HG03520 (cell line): ENCODE results near the gene LYRM1.
A peak's percentile ranks its signal among the peaks of the same experiment; 100 is the strongest.
"Not testable (repeated sequence)": the region's sequence is repeated elsewhere in the genome, so short reads cannot be mapped to it uniquely, and the experiment has no call there.

ENCODE experiments used
- ATAC-seq: cut with Tn5 transposase; IDR thresholded peaks from one replicate; pipeline ENCODE4 v1.9.1; 2021; ENCODE audit warnings: mild to moderate bottlenecking, moderate library complexity; ENCODE audit not compliant: unreplicated experiment

Gene LYRM1, protein sequence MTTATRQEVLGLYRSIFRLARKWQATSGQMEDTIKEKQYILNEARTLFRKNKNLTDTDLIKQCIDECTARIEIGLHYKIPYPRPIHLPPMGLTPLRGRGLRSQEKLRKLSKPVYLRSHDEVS

GRCh38 chr16:20900299-20901067 is at the start of gene LYRM1, which contains the start of gene DCUN1D3:
LYRM1 (plus strand) TSS chr16:20900771; CDS start chr16:20915556, 14,785 bp downstream.
DCUN1D3 (minus strand) TSS chr16:20900358; CDS start chr16:20862538, 37,820 bp downstream.
- ATAC-seq, result peak; percentile 59

DNA sequence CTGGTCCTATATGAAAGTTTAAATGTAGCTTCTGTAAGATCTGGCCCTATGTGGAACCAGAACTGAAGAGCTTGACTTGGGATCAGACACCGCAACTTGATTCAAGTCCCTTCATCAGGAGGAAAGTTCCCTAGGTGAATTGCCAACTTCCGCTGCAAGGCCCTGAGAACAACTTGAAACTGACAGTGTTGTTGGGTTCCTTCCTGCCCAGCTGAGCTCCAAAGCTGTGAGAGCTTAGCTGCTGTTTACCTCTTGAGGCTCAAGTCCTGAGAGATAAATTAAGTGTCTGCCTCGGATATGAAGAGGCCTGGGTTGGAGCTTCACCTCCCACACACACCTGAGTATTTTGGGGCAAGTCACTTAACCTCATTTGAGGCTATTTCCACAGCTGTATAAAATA is 49.6 kb upstream of the LYRM1 start:
- no peak for ATAC-seq

GRCh38 chr16:20851601-20852000 is 49.0 kb upstream of the LYRM1 start:
- no peak for ATAC-seq

- ATAC-seq, result no peak
Observed at GRCh38 chr16:20853143-20853542, 47.4 kb upstream of the LYRM1 start.

DNA sequence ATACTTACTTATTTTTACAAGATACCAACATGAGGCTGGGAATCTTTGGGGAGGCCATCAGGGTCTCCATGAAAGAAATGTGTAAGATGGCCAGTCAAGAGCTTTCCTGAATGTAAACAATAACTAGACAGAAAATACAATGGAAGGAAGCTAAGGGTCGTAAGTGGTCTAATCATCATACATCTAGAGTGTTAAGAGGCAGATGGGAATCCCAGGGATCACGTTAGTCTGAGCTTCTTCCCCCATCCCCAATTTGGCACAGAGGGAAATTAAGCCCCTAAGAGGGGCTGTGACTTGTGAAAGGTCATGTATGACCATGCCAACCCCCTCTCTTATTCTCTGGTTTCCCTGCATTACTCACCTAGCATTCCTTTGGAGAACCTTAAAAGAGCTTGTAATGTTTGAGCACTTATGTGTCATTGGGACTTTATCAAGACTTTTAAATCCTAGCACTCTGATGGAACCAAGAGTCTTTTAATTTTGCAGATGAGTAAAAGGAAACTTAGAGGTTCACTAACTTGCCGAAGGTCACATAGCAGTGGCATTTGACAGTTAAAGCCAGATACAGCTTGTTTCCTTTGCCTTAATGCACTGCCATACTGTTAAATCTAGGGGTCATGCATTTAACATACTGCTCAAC is 46.5 kb upstream of the LYRM1 start:
- ATAC-seq, result no peak

DNA sequence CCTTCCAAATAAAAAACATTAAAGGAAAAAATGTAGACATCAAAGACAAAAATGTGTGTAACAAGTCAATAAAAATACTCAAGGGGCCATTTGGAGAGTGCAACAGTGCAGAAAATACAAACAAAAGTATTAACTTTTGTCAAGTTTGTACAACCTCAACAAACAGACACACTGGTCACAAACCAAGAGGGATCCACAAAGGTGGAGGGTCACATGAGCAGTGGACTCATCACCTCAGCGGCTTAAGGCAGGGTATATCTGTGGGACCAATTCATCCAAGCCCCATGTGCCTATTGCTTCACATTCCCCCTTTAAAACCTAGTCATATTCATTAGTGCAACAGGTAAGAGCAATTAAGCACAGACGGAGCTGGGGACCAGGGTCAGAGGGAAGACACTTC is 45.6 kb upstream of the LYRM1 start:
- no peak for ATAC-seq

DNA sequence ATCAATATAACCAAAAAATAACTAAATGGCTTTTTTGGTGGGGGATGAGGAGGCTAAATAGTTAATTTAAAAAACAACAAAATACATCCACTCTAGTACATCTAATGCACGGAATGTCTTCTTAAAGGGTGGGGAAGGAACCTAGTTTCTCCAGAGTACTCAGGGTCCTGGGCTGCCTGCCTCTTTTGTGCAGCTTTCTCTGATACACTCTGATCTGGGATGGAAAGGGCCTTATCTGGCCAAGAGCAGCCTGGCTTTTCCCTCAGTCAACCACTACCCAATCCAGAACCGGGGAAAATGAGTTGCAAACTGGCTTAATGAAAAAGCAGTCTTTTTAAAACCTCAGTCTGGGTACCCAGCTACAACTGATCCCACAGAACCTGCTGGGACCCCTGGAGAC is 43.3 kb upstream of the LYRM1 start:
- ATAC-seq, result no peak

- no peak for ATAC-seq
Observed at GRCh38 chr16:20859229-20859628, 41.3 kb upstream of the LYRM1 start.

DNA sequence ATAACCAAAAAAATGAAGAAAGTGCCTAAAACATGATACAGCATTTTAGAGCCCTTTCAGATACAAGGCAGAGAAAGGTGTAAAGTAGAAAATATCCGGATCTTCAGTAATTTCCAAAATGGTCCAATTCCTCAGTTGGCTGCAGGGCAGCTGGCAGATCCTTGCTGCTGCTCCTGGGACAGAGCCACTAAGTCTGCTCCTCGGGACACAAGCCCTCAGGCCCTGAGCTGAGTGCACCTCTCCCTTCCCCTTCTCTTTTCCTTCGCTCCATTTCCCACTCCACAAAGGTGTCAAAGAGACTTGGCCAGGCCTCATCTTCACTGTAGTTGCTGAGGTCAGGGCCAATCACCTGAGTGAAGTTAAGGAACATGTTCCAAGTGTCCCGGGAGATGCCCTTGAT is 40.9 kb upstream of the LYRM1 start:
- ATAC-seq, result no peak

DNA sequence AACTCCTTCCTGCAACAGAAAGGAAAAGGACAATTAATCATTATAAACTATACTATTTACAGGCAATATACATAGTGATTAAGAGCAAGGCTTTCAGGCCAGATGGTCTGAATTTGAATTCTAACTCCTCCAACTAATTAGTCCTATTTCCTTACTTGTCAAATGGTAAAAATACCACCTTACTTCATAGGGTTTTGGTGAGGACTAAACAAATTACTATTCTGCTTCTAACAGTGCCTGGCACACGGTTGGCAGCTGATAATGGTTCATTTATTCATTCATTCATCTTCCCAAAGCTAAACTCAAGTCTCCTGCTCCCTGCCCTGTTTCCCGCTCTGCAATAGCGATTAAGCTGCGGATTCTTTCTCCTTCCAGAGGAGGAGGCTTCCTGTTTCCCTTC is 40.2 kb upstream of the LYRM1 start:
- no peak for ATAC-seq

DNA sequence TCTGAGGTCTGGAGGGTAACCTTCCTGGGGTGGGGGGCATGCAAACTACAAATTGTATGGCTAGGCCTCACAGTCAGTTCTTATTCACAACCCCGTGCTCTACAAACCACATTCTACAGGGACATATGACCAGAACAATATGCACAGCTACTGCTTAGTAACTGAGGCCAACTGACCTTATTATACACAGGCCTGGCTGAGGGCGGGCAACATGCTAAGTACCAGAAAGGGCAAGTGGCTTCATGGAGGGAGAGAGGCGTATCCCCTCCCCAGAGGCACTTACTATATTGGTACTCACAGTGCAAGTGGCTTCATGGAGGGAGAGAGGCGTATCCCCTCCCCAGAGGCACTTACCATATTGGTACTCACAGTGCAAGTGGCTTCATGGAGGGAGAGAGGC is 39.6 kb upstream of the LYRM1 start:
- not testable (repeated sequence) for ATAC-seq

GRCh38 chr16:20862162-20862960 is 38.2 kb upstream of the LYRM1 start:
- ATAC-seq, result no peak

DNA sequence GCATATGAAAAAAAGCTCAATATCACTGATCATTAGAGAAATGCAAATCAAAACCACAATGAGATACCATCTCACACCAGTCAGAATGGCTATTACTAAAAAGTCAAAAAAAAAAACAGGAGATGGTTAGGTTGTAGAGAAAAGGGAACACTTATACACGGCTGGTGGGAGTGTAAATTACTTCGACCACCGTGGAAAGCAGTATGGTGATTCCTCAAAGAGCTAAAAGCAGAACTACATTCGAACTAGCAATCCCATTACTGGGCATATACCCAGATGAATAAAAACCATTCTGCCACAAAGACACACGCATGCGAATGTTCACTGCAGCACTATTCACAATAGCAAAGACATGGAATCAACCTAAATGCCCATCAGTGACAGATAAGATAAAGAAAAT is 36.2 kb upstream of the LYRM1 start:
- not testable (repeated sequence) for ATAC-seq

DNA sequence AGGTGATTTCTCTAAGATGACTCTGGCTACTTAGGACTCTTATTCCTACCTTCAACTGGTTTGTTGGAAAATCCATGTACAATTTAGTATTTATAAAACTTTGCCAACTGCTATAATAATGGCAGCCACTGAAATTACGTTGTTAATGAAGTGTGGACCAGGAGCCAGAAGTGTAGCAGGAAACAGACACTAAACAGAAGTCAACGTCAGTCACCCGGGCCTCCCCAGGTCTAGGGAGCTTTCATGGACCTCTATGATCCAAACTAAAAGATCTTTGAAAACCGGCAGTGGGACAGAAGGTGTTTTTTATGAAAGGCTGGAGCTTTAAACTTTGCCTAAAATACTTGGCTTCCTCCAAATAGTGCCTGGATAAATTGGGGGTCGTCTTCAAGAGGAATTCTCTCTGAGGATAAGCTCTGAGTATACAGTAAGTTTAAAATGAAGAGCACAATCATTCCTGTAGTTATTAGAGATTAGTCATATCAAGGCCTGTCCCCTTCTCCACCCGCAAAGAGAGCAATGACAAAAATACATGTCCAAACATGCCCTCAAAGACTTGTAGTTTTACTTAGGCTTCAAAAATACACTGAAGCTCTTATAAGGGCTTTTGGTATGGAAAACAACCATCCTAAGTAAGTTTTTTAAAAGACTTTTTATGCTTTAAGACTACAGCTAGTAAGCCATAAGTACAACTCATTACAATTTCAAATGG is 35.0 kb upstream of the LYRM1 start:
- peak; percentile 49 for ATAC-seq

GRCh38 chr16:20866145-20866772 is 34.3 kb upstream of the LYRM1 start:
- ATAC-seq, result peak; percentile 20

DNA sequence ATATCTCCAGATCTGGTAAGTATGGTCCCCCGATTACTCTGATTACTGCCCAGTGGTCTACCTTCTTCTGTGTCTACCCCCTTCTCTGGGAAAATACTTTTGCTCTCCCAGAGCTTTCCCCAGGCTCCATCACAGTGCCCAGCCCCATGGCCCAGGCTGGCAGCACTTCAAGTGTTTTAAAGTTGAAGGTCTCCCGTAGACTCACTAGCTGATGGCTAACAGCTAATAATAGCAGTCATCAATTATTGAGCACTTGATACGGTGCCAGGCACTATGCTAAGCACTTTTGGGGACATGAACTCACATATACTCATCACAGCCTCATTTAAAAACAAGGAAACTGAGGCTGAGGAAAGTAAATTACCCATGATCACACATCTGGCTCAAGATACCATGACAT is 33.8 kb upstream of the LYRM1 start:
- no peak for ATAC-seq

- no peak for ATAC-seq
Observed at GRCh38 chr16:20867585-20867984, 33.0 kb upstream of the LYRM1 start.

DNA sequence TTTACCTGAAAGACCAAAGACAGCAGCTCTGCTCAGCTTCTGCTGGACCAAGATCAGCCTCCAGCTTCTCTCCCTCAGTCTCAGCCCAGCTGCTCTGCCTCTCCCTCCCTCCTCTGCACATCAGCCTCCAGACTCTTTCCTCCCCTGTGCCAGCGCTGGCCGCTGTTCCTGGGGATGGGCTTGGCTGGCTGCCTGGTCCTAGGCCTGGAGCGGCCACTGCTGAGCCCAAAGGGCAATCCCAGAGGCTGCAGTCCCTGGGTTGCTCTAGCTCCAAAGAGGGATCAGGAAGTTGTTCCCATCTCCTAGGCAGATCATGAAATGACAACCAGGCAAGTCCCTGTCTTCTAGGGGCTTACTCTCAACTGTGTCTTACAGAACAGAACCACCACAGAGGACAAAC is 31.7 kb upstream of the LYRM1 start:
- no peak for ATAC-seq

DNA sequence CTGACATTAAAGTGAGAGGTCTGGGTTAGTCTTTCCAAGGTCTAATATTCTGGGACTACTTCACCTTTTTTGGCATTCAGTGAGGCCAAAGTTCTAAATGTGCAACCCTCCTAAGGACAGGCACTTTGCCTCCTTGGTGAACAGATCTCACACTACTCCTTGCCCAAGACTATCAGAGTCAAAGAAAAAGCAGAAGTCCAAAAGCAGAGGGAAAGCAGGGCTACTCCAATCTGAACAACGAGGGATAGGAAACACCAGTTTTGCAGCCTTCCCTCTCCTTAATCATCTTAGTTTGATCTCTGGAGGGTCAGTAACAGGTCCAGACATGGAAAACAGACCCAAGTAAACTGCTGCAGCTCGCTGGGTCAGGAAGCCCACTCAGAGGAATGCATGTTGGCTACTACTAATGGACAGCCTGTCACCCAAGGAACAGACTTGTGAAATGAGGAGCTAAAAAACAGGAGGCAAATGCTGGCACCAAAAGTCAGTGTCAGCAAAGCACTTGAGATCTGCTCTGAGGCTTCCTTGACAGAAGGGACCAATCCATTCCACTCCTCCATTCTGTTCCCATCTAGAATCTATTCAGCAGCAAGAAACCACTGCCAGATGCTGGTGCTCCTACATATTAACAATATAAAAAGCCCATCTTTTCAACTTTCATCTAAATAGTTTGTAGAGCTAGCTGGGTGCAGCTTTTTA is 30.3 kb upstream of the LYRM1 start:
- no peak for ATAC-seq

- ATAC-seq, result no peak
Observed at GRCh38 chr16:20871258-20871657, 29.3 kb upstream of the LYRM1 start.
